ENCODE measurements around the gene GCGR. TPM values are rescaled to one million over a fixed set of nuclear protein-coding genes. Genes with fewer than 3 reads are reported as not detected.

The GCGR gene
- total and polyA plus RNA-seq, 2 of the 13 experiments (the other 11 are each of a cell fraction or from before 2014, with no cell fraction given), result 0.04 to 0.13 TPM

DNA sequence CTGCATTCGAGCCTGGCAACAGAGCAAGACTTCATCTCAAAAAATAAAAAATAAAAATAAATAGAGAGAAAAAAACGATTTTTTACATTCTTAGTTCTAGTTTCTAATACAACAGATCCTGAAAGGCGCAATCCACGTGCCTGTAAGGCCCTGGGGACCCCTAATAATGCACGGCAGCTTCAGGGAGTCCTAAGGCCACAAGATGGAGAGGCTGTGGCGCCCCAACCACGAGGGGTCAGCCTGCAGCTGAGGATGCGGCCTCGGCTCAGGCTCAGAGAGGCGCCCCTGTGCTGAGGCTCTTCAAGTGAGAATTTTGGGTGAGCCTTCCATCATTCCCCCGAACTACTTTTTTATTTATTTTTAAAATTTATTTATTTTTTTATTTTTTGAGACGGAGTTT, 45.5 kb downstream of the GCGR start:
- TF ChIP-seq SNRNP70 (IDR thresholded peaks at IDR 0.05; ENCODE audit: low read depth, low read length), result no peak
- no peak for TF ChIP-seq ZFP90 (CRISPR knock-in tag; IDR thresholded peaks at IDR 0.05; ENCODE audit: borderline replicate concordance)
- TF ChIP-seq AGO2 (optimal IDR thresholded peaks at IDR 0.05; ENCODE audit: low read depth, low read length), result peak; percentile 54
- TF ChIP-seq, protein P1, sequence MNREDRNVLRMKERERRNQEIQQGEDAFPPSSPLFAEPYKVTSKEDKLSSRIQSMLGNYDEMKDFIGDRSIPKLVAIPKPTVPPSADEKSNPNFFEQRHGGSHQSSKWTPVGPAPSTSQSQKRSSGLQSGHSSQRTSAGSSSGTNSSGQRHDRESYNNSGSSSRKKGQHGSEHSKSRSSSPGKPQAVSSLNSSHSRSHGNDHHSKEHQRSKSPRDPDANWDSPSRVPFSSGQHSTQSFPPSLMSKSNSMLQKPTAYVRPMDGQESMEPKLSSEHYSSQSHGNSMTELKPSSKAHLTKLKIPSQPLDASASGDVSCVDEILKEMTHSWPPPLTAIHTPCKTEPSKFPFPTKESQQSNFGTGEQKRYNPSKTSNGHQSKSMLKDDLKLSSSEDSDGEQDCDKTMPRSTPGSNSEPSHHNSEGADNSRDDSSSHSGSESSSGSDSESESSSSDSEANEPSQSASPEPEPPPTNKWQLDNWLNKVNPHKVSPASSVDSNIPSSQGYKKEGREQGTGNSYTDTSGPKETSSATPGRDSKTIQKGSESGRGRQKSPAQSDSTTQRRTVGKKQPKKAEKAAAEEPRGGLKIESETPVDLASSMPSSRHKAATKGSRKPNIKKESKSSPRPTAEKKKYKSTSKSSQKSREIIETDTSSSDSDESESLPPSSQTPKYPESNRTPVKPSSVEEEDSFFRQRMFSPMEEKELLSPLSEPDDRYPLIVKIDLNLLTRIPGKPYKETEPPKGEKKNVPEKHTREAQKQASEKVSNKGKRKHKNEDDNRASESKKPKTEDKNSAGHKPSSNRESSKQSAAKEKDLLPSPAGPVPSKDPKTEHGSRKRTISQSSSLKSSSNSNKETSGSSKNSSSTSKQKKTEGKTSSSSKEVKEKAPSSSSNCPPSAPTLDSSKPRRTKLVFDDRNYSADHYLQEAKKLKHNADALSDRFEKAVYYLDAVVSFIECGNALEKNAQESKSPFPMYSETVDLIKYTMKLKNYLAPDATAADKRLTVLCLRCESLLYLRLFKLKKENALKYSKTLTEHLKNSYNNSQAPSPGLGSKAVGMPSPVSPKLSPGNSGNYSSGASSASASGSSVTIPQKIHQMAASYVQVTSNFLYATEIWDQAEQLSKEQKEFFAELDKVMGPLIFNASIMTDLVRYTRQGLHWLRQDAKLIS (CRISPR knock-in tag; IDR thresholded peaks at IDR 0.05), result no peak
- no peak for TF ChIP-seq CHD4 (IDR thresholded peaks at IDR 0.05; ENCODE audit: borderline replicate concordance, low read length)
- no peak for TF ChIP-seq SALL2 (CRISPR knock-in tag; IDR thresholded peaks at IDR 0.05)
- TF ChIP-seq POLR2G (IDR thresholded peaks at IDR 0.05; ENCODE audit: low read depth, low read length), result 0 out of 2 replicates have a peak, but pooled peaks have one; percentile 29
- TF ChIP-seq TGIF2 (CRISPR knock-in tag; IDR thresholded peaks at IDR 0.05), result no peak
- no peak for TF ChIP-seq NKX3-1 (CRISPR knock-in tag; IDR thresholded peaks at IDR 0.05)
- peak; percentile 74 for TF ChIP-seq RBM22 (optimal IDR thresholded peaks at IDR 0.05; ENCODE audit: low read length)
- no peak for TF ChIP-seq ZNF678 (CRISPR knock-in tag; IDR thresholded peaks at IDR 0.05)
- peak; percentile 63 for TF ChIP-seq RBFOX2 (IDR thresholded peaks at IDR 0.05; ENCODE audit: low read depth, low read length)
- TF ChIP-seq BCL6 (CRISPR knock-in tag; IDR thresholded peaks at IDR 0.05), result no peak
- TF ChIP-seq HNF4A (CRISPR knock-in tag; IDR thresholded peaks at IDR 0.05), result no peak
- ATAC-seq, result no peak
- H3K4me2 ChIP-seq (ENCODE audit: low read depth, low read length), result no peak overlapping the region
- ChIA-PET CTCF (ENCODE audit: low intra/inter-chr PET ratio, low total read pairs) (no interaction called here), POLR2A (interaction anchor here (1.1 to 4.0 kb wide), 4 partner anchors 10 to 28 kb away, joined by 3 to 17 read pairs (median 6); partner anchors contain the start of genes MCRIP1 and P4HB)
- in situ Hi-C loops (cut with HindIII; ENCODE audit: extremely low pct_ligation_motif_present, low pct_unique_long_range_greater_than_20kb), result no loop called here
- no peaks in the 10 kb centered on the region for H3K9me3 ChIP-seq (ENCODE audit: low read length)
- H3K9ac ChIP-seq (ENCODE audit: insufficient read depth, low read depth, low read length), result no peak overlapping the region
- intact Hi-C loops (cut with micrococcal nuclease; ENCODE audit: unreplicated experiment), result no loop called here
- no peak for FAIRE-seq
- no peak overlapping the region for H3K4me3 ChIP-seq (replicated peaks in 1 of 3; ENCODE audit: insufficient read depth in 1 of 3, low read depth in 2 of 3, low read length in 3 of 3)
- no peaks in the 10 kb centered on the region for H3K27me3 ChIP-seq (ENCODE audit: control insufficient read depth in 1 of 2, insufficient read depth in 2 of 2, low read length in 2 of 2)
- H3K36me3 ChIP-seq (replicated peaks in 1 of 2; ENCODE audit: control insufficient read depth in 1 of 2, insufficient read depth in 2 of 2, low read length in 2 of 2), result peaks cover 52 to 77% of the 10 kb centered on the region in 2 experiments
- no TSS peak for BruUV-seq (replicated peaks)
- H4K20me1 ChIP-seq (ENCODE audit: insufficient read depth, low read length), result peaks cover 7% of the 10 kb centered on the region; the same call in 1 of the 2 replicates
- H3K4me1 ChIP-seq (ENCODE audit: insufficient read depth, low read length), result peaks cover 8% of the 10 kb centered on the region
- H3K79me2 ChIP-seq (ENCODE audit: insufficient read depth, low read length), result peaks cover 12% of the 10 kb centered on the region
- WGBS (ENCODE audit: low lambda C conversion rate), result 92% methylated on average over 12 of the region's 12 CpGs
- no peak overlapping the region for H2AFZ ChIP-seq (ENCODE audit: low read length)
- no peak for DNase-seq (ENCODE audit: low spot score)
- no peak overlapping the region for H3K27ac ChIP-seq (ENCODE audit: extremely low read length, insufficient read depth, low read length)

Measured in HepG2 (cell line).